Brain microvascular endothelial cell (primary cell): ENCODE data around the gene BAIAP2L1.
"Not testable (repeated sequence)": the region's sequence is repeated elsewhere in the genome, so short reads cannot be mapped to it uniquely, and the experiment has no call there.

Source experiments
- DNase-seq: peaks from one replicate; pipeline ENCODE4 v3.0.0-alpha.2; 2020
- H3K27ac ChIP-seq: fragments of 250-450 bp; sonication (Bioruptor Pico); 2 replicates; pipeline ENCODE4 v1.5.1; 2020; ENCODE audit warnings: mild to moderate bottlenecking, moderate library complexity
- H3K27me3 ChIP-seq: fragments of 250-450 bp; sonication (Bioruptor Pico); replicated peaks from 2 replicates; pipeline ENCODE4 v1.5.1; 2020; ENCODE audit warnings: mild to moderate bottlenecking
- H3K36me3 ChIP-seq: fragments of 250-450 bp; sonication (Bioruptor Pico); replicated peaks from 2 replicates; pipeline ENCODE4 v1.5.1; 2020; ENCODE audit warnings: mild to moderate bottlenecking
- H3K4me3 ChIP-seq: 2 replicates; pipeline ENCODE4 v1.5.1; 2011; ENCODE audit warnings: low read depth, mild to moderate bottlenecking, control low read depth, low read length, moderate library complexity
- in situ Hi-C: cut with HindIII; loops from 2 replicates; pipeline ENCODE4 v1.10.0; 2017; ENCODE audit warnings: low sequenced_read_pairs, low pct_ligation_motif_present
- TF ChIP-seq, protein P1 (sequence below): IDR thresholded peaks from 2 replicates; pipeline ENCODE4 v1.5.1; 2011; ENCODE audit warnings: low read depth, mild to moderate bottlenecking, moderate library complexity, low read length, control low read depth, inconsistent platforms; ENCODE audit errors: missing control alignments

BAIAP2L1 gene

DNA sequence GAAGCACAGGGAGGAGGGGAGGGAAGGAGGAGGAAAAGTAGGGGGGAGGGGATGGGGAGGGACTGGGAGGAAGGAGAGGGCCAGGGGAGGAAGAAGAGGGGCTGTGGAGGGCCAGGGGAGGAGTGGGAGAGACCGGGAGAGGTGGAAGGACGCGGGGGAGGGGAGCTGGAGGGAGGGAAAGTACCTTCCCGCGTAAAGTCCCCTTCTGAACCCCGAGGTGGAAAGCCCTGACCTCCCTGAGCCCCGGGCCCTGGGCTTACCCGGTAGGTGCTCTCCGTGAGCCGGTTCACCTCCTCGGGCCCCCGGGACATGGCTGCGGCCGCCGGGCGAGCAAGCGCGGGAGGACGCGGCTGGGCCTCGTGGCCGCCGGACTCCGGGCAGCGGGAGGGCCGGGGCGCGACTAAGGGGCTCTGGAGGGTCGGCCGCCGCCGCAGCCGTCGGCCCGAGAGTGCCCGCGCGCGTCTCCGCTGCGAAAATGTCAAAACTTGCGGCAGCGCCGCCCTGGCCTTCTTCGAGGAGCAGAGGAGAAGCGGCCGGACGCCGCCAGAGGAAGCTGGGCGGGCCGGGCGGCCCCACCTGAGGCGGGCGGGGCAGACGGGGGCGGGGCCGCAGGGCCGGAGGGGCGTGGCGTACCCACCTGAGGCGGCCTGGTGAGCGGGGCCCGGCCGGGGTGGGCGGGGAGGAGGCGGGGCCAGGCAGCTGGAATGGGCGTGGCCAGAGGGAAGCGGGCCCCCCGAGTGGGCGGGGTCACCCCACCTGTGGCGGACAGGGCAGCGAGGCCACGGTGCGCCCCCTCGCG is at the start of gene BAIAP2L1:
Gene BAIAP2L1 (minus strand): TSS at position 549 of the 799 bp plus-strand sequence. CDS start 238 bp downstream, at position 311.
- Histone ChIP-seq H3K27ac (peak within 1 kb of the TSS; percentile 39), H3K27me3 (no peaks in the 10 kb centered on the region), H3K36me3 (no peaks in the 10 kb centered on the region), H3K4me3 (peak within 1 kb of the TSS; percentile 68)
- in situ Hi-C loops: no loop called here
- TF ChIP-seq, protein P1, sequence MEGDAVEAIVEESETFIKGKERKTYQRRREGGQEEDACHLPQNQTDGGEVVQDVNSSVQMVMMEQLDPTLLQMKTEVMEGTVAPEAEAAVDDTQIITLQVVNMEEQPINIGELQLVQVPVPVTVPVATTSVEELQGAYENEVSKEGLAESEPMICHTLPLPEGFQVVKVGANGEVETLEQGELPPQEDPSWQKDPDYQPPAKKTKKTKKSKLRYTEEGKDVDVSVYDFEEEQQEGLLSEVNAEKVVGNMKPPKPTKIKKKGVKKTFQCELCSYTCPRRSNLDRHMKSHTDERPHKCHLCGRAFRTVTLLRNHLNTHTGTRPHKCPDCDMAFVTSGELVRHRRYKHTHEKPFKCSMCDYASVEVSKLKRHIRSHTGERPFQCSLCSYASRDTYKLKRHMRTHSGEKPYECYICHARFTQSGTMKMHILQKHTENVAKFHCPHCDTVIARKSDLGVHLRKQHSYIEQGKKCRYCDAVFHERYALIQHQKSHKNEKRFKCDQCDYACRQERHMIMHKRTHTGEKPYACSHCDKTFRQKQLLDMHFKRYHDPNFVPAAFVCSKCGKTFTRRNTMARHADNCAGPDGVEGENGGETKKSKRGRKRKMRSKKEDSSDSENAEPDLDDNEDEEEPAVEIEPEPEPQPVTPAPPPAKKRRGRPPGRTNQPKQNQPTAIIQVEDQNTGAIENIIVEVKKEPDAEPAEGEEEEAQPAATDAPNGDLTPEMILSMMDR: no peak
- peak; percentile 39 for DNase-seq

DNA sequence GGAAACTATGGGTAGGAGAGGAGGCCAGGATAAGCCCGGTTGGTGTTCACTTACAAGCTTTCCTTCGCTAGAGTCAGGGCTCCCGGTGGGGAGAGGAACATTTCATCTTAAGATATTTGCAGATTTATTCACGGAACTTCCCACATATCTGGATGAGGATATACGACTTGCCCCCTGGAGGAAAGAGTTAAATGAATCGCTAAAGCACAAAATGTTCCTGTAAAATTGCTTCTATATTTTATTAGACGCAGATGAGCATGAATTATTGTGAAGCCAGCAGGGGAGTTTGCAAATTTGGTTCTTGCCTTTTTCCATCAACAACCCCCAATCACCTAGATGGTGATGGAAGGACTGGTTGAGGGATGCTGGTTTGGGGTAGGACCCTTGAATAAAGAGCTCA is 47.9 kb upstream of the BAIAP2L1 start:
- DNase-seq: no peak
- H3K27me3 ChIP-seq: no peaks in the 10 kb centered on the region
- TF ChIP-seq, protein P1: no peak
- no peak overlapping the region for H3K4me3 ChIP-seq
- in situ Hi-C loops: no loop called here
- H3K27ac ChIP-seq: no peak overlapping the region
- no peaks in the 10 kb centered on the region for H3K36me3 ChIP-seq

DNA sequence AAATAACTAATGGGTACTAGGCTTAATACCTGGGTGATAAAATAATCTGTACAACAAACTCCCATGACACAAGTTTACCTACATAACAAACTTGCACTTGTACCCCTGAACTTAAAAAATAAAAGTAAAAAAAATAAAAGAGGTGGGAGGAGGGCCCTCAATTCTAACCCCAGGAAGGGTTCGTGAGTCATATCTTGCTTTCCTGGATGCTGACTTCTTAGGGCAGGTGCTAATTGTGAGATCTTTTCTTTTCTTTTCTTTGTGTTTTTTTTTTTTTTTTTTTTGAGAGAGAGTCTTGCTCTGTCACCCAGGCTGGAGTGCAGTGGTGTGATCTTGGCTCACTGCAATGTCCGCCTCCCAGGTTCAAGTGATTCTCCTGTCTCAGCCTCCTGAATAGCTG is 40.1 kb upstream of the BAIAP2L1 start:
- in situ Hi-C loops, DNase-seq, H3K27ac ChIP-seq, H3K4me3 ChIP-seq, H3K36me3 ChIP-seq, H3K27me3 ChIP-seq: not testable (repeated sequence)

DNA sequence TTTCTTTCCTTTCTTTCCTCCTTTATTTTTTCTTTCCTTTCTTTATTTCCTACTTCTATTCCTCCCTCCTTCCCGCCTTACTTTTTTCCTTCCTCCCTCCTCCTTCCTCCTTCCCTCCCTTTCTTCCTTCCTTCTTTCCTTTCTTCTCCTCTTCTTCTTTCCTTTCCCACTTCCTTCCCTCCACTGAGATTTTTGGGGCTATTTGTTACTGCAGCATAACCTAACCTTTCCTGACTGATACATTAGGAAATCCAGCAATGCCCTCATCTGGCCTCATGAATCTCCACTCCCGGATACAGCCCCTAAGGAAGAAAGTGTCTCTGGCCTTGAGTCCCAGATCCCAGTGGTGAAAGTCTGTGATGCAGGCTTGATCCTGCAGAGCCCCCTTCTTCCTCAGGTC is 38.6 kb upstream of the BAIAP2L1 start:
- Histone ChIP-seq H3K27ac (no peak overlapping the region), H3K27me3 (no peaks in the 10 kb centered on the region), H3K4me3 (no peak overlapping the region), H3K36me3 (no peaks in the 10 kb centered on the region)
- TF ChIP-seq, protein P1: no peak
- in situ Hi-C loops: no loop called here
- DNase-seq: no peak

DNA sequence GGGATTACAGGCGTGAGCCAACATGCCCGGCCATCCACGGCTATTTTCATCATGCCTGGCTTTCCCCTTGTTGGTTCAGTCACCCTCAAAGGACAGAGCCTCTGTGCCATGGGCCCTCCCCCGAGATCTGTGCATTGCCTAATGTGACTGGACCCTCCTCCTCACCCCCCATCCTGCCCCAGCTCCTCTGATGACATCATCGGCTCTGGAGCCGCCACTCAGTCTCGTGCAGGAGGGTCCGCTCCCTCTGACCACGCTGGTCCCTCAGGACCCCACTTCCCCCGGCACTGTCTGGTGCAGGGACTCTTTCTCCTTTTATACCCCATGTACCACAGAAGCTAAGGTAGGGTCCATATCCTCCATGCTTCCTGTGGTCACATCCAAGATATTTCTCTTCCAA is 33.2 kb upstream of the BAIAP2L1 start:
- DNase-seq: no peak
- Histone ChIP-seq H3K36me3 (no peaks in the 10 kb centered on the region), H3K27ac (no peak overlapping the region), H3K27me3 (no peaks in the 10 kb centered on the region), H3K4me3 (no peak overlapping the region)
- TF ChIP-seq, protein P1: no peak
- in situ Hi-C loops: no loop called here

DNA sequence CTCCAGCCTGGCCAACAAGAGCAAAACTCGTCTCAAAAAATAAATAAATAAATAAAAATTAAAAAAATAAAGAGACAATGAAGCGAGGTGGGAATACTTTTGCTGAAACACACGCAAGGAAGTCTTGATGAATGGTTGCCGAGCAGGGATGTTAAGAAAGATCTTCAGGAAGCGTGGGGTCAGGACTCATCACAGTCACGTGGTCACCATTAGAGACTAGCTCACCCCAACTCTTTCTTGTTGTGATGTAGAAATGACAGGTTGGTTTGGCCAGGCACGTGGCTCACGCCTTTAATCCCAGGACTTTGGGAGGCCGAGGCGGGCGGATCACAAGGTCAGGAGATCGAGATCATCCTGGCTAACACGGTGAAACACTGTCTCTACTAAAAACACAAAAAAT is 28.9 kb upstream of the BAIAP2L1 start:
- Histone ChIP-seq H3K27me3 (no peaks in the 10 kb centered on the region), H3K36me3 (no peaks in the 10 kb centered on the region), H3K4me3 (no peak overlapping the region), H3K27ac (no peak overlapping the region)
- TF ChIP-seq, protein P1: no peak
- DNase-seq: no peak
- in situ Hi-C loops: no loop called here
